Ovary (tissue), 9 donors: ENCODE data around the gene NGEF. TPM values are rescaled to one million over a fixed set of nuclear protein-coding genes. Genes with fewer than 3 reads are reported as not detected.

Source experiments
- DNase-seq, 5 donors: peaks; one replicate each; pipeline ENCODE4 v3.0.0-alpha.2; 2019 to 2020
- H3K27ac ChIP-seq, 2 donors: fragments of 200-600 bp; one replicate each; pipeline versions ENCODE4 v1.5.1 to v1.8.0; 2019 to 2022
- H3K27me3 ChIP-seq: fragments of 200-600 bp; one replicate; pipeline ENCODE4 v1.8.0; 2022
- H3K36me3 ChIP-seq: fragments of 200-600 bp; sonication (generic); one replicate; pipeline ENCODE4 v1.5.1; 2019
- H3K4me1 ChIP-seq: one replicate; pipeline ENCODE4 v1.8.1; 2013; ENCODE audit warnings: mild to moderate bottlenecking, moderate library complexity; ENCODE audit not compliant: insufficient read depth
- H3K4me3 ChIP-seq: fragments of 200-600 bp; sonication (generic); one replicate; pipeline ENCODE4 v1.5.1; 2017
- H3K9me3 ChIP-seq, 2 donors: fragments of 200-600 bp in 1 of 2; sonication (generic) in 1 of 2; one replicate each; pipeline versions ENCODE4 v1.5.1 to v1.8.1; 2013 to 2019; ENCODE audit warnings: mild to moderate bottlenecking in 1 of 2, moderate library complexity in 1 of 2
- EP300 ChIP-seq: sonication (generic); formaldehyde crosslinking; IDR thresholded peaks from one replicate; pipeline ENCODE4 v1.6.1; 2017; ENCODE audit warnings: antibody characterized with exemption
- POLR2A ChIP-seq: fragments of 450-650 bp; IDR thresholded peaks from one replicate; pipeline ENCODE4 v1.6.1; 2017; ENCODE audit warnings: antibody characterized with exemption, mild to moderate bottlenecking, moderate library complexity
- WGBS, 3 donors: extraction: QIAGEN DNeasy Blood & Tissue Kit in 1 of 3; methylation state at CpG; one replicate each; pipeline versions ENCODE4 v1.1.5 to v1.1.7; 2013 to 2017; 5-methylcytosine and 5-hydroxymethylcytosine counted together
- intact Hi-C, 4 donors: fragments of 100-400 bp; cut with DNase I; formaldehyde crosslinking; loops; one replicate each; pipeline versions ENCODE4 v1.11.0 to v1.15.1; 2022 to 2023
- polyA plus RNA-seq, 2 donors: library from polyadenylated mRNA; stranded (reverse); fragments of 200-250 nt in 1 of 2; fragments of 350-450 nt in 1 of 2; fragmentation: Illumina TruSeq in 1 of 2; extraction: RNeasy Lipid Tissue Mini Kit (QIAGEN cat#74804) in 1 of 2; gene quantifications; one replicate each; pipeline ENCODE4 v1.2.3, GENCODE V29; 2013 to 2014
- total RNA-seq, 7 donors: library from RNA; depleted of rRNA in 2 of 7; stranded (reverse); fragments of >200 nt in 2 of 7; fragmentation: NEBNext Ultra II Directional in 3 of 7; extraction: Animal tissue kit (Norgen Biotek cat#: 25700) in 3 of 7; gene quantifications; one replicate each; pipeline versions ENCODE4 v1.1.0 to v1.2.4, GENCODE V29; 2016 to 2023
- TF ChIP-seq, protein P1 (sequence below), 3 donors: fragments of 450-650 bp in 2 of 3; fragments of 200-600 bp in 1 of 3; IDR thresholded peaks; one replicate each; pipeline versions ENCODE4 v1.5.1 to v1.8.0; 2016 to 2022; ENCODE audit warnings: antibody characterized with exemption in 3 of 3, mild to moderate bottlenecking in 1 of 3
- donor health status: DM: no; HTN: no; CAD: no; lungs with moderate emphysema.
- donor health status: DM: no; HTN: no; CAD: no.
- donor health status: Bipolar disorder and iron deficiency.
- donor health status: DM: yes; HTN: yes; CAD: no.
- donor health status: DM: no; HTN: no; CAD: no.
- donor health status: DM: yes; HTN: yes; CAD: no.

The NGEF gene
- total and polyA plus RNA-seq, 9 donors: 0.18 to 3.1 (median 0.80) TPM

DNA sequence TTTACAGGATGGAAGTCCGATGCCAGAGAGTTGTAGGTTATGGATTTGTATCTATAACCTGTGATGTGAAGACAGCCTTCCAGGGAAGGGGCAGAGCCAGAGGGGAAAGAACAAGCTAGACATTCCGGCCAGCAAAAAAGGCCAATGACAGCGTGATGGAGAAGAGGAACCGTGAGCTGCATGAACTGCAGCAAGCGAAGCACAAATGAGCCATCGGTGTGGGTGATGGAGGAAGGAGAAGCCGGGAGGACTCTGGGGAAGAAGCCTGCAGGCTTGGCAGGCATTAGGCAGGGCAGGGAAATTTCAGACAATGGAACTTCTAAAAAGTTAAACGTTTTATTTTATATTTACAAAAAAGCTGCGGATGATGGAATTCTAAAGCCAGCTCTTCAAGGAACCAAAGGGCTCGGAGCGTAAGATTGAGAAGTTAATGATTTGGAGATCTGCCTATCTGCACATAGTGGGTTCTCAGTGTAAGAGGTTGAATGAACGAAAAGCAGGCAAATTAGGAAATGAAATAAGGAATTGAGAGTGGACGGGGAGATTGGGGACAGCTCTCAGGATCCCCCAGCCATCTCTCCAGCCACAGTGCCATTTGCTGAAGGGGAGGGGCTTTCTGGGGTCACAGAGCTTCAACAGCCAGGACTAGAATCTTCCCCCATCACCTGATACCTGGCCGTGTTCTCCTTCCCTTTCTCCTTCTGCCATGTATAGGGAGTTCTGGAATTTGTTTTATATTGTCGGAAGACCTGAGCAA, 28.4 kb downstream of the NGEF start:
- H3K27me3 ChIP-seq: no peaks in the 10 kb centered on the region
- no peak overlapping the region for H3K27ac ChIP-seq
- no peaks in the 10 kb centered on the region for H3K36me3 ChIP-seq
- no peak for TF ChIP-seq EP300
- TF ChIP-seq, protein P1, sequence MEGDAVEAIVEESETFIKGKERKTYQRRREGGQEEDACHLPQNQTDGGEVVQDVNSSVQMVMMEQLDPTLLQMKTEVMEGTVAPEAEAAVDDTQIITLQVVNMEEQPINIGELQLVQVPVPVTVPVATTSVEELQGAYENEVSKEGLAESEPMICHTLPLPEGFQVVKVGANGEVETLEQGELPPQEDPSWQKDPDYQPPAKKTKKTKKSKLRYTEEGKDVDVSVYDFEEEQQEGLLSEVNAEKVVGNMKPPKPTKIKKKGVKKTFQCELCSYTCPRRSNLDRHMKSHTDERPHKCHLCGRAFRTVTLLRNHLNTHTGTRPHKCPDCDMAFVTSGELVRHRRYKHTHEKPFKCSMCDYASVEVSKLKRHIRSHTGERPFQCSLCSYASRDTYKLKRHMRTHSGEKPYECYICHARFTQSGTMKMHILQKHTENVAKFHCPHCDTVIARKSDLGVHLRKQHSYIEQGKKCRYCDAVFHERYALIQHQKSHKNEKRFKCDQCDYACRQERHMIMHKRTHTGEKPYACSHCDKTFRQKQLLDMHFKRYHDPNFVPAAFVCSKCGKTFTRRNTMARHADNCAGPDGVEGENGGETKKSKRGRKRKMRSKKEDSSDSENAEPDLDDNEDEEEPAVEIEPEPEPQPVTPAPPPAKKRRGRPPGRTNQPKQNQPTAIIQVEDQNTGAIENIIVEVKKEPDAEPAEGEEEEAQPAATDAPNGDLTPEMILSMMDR (IDR thresholded peaks at IDR 0.05): no peak
- TF ChIP-seq POLR2A: no peak
- no peak for DNase-seq
- intact Hi-C loops: no loop called here
- H3K9me3 ChIP-seq: no peaks in the 10 kb centered on the region
- H3K4me3 ChIP-seq: no peak overlapping the region
- H3K4me1 ChIP-seq: no peaks in the 10 kb centered on the region
- WGBS, 3 donors: 86 to 88% (median 88%) methylated on average over 15 of the region's 15 CpGs

DNA sequence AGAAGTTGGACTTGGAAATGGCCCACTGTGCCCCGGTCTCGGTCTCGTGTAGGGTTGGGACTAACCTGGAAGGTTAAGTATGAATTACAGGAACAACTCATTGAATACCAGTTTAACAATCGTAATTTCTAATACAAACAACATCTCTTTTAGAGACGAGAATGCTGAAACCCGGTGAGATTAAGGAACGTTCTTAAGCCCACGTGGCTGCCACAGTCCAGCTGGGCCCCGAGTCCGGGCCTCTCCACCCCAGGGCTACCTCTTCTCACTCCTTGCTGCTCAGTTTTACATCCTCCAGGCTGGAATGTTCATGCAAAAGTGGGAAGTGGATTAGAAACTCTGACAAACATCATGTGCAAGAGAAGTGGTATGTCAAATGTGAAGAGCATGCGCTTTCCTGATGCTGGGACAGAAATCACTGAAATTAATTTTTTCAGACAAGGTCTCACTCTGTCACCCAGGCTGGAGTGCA, 29.4 kb downstream of the NGEF start:
- DNase-seq: no peak
- Histone ChIP-seq H3K4me1 (no peaks in the 10 kb centered on the region), H3K4me3 (no peak overlapping the region), H3K36me3 (no peaks in the 10 kb centered on the region), H3K27me3 (no peaks in the 10 kb centered on the region), H3K27ac (no peak overlapping the region), H3K9me3 (no peaks in the 10 kb centered on the region)
- intact Hi-C loops: no loop called here
- 29 to 48% (median 37%) methylated on average over 11 of the region's 11 CpGs for WGBS, 3 donors
- TF ChIP-seq POLR2A: no peak
- TF ChIP-seq EP300: no peak
- TF ChIP-seq, protein P1 (IDR thresholded peaks at IDR 0.05): no peak

DNA sequence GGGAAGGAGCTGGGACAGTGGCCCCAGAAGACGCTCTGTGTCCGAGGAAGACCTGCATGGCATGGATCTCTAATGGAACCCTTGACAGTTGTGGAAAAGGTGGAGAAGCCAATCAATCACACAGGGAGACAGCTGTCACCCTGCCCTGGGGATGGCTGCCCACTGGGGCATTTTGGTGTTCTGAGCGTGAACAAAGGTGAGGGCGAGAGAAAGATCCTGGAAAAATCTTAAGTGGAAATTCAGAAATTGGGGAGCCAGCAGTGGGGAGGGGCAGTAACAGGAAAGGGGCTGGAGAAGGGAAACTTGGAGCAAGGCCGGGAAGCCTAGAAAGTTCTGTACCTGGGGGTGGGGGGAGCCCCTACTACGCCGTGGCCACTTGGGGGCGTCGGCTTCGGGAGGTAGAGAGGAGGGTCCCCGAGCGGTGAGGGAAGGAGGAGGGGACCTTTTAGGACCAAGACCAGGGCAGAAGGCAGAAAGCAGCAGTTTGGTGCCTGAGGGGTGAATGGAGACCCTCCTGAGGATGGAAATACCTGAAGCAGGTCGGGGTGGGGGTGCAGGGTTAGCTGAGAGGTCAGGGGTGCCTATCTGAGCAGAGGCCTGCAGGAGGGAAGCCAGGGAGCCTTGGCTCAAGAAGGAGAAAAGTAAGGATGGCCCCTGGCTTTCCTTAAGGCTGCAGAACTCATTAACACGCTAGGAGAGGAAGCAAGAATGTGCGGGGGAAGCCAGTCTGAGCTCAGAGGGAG, 30.0 kb downstream of the NGEF start:
- Histone ChIP-seq H3K4me1 (no peaks in the 10 kb centered on the region), H3K27me3 (no peaks in the 10 kb centered on the region), H3K27ac (no peak overlapping the region), H3K9me3 (no peaks in the 10 kb centered on the region), H3K36me3 (no peaks in the 10 kb centered on the region), H3K4me3 (no peak overlapping the region)
- intact Hi-C loops: no loop called here
- DNase-seq: no peak
- 39 to 45% (median 40%) methylated on average over 15 of the region's 15 CpGs for WGBS, 3 donors
- no peak for TF ChIP-seq EP300
- TF ChIP-seq POLR2A: no peak
- TF ChIP-seq, protein P1 (IDR thresholded peaks at IDR 0.05): no peak

DNA sequence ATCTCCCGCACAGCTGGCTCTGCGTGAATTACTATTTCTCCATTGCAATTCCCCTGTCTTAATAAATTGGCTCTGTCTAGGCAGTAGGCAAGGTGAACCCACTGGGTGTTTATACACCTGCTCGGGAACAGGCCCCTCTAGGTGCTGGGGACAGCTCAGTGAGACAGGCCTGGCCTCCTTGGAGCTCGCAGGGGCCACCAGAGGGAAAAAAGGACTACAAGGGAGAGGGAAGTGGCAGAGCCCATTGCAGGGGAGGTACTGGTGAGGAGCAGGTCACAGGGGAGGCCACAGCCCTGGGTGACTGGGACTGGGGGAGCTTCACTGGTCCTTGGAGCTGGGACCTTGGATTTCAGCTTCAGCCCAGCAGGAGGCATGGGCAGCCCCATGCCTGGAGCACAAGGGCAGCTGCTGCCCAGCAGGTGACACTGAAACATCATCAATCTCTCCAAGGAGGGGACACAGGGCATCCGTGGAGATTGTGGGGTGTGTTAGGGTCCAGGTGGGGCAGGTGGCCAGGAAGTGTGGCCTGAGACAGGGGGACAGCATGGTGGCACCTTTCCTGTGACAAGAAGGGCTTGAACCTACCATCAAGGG, 31.2 kb downstream of the NGEF start:
- Histone ChIP-seq H3K4me1 (no peaks in the 10 kb centered on the region), H3K27me3 (no peaks in the 10 kb centered on the region), H3K9me3 (no peaks in the 10 kb centered on the region), H3K36me3 (no peaks in the 10 kb centered on the region), H3K27ac (no peak overlapping the region), H3K4me3 (no peak overlapping the region)
- WGBS, 3 donors: 80 to 87% (median 80%) methylated on average over 5 of the region's 5 CpGs
- intact Hi-C loops: no loop called here
- DNase-seq: no peak
- TF ChIP-seq POLR2A (no peak), EP300 (no peak)
- TF ChIP-seq, protein P1 (IDR thresholded peaks at IDR 0.05): no peak
